ENCODE data around the gene RFFL. TPM values are rescaled to one million over a fixed set of nuclear protein-coding genes. Genes with fewer than 3 reads are reported as not detected.

Gene RFFL
- total RNA-seq, 1 donor from 2014 or later: 22.9 TPM

GRCh38 chr17:35019386-35020179, 43.9 kb downstream of the RFFL start:
- TF ChIP-seq, protein P1, sequence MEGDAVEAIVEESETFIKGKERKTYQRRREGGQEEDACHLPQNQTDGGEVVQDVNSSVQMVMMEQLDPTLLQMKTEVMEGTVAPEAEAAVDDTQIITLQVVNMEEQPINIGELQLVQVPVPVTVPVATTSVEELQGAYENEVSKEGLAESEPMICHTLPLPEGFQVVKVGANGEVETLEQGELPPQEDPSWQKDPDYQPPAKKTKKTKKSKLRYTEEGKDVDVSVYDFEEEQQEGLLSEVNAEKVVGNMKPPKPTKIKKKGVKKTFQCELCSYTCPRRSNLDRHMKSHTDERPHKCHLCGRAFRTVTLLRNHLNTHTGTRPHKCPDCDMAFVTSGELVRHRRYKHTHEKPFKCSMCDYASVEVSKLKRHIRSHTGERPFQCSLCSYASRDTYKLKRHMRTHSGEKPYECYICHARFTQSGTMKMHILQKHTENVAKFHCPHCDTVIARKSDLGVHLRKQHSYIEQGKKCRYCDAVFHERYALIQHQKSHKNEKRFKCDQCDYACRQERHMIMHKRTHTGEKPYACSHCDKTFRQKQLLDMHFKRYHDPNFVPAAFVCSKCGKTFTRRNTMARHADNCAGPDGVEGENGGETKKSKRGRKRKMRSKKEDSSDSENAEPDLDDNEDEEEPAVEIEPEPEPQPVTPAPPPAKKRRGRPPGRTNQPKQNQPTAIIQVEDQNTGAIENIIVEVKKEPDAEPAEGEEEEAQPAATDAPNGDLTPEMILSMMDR (IDR thresholded peaks at IDR 0.05): no peak
- no peak overlapping the region for H3K4me3 Mint-ChIP-seq (ENCODE audit: unreplicated experiment)
- no peak overlapping the region for H3K27ac Mint-ChIP-seq (ENCODE audit: unreplicated experiment)
- no peaks in the 10 kb centered on the region for H3K9me3 Mint-ChIP-seq (ENCODE audit: unreplicated experiment)
- H3K4me1 Mint-ChIP-seq (ENCODE audit: unreplicated experiment): peaks cover 31% of the 10 kb centered on the region
- no peaks in the 10 kb centered on the region for H3K27me3 Mint-ChIP-seq (ENCODE audit: unreplicated experiment)
- no peak for DNase-seq (ENCODE audit: extremely low spot score, unreplicated experiment)
- H3K36me3 Mint-ChIP-seq (ENCODE audit: unreplicated experiment): peaks cover 30% of the 10 kb centered on the region

- H3K4me1 Mint-ChIP-seq (ENCODE audit: unreplicated experiment): peaks cover 30% of the 10 kb centered on the region
- no peaks in the 10 kb centered on the region for H3K27me3 Mint-ChIP-seq (ENCODE audit: unreplicated experiment)
- H3K27ac Mint-ChIP-seq (ENCODE audit: unreplicated experiment): no peak overlapping the region
- TF ChIP-seq, protein P1 (IDR thresholded peaks at IDR 0.05): no peak
- H3K9me3 Mint-ChIP-seq (ENCODE audit: unreplicated experiment): no peaks in the 10 kb centered on the region
- no peak overlapping the region for H3K4me3 Mint-ChIP-seq (ENCODE audit: unreplicated experiment)
- H3K36me3 Mint-ChIP-seq (ENCODE audit: unreplicated experiment): peaks cover 30% of the 10 kb centered on the region
- no peak for DNase-seq (ENCODE audit: extremely low spot score, unreplicated experiment)
Measured at GRCh38 chr17:35018814-35019213, 44.7 kb downstream of the RFFL start.

GRCh38 chr17:35017021-35017420, 46.5 kb downstream of the RFFL start:
- Mint-ChIP-seq H3K4me1 (ENCODE audit: unreplicated experiment) (peaks cover 12% of the 10 kb centered on the region), H3K9me3 (ENCODE audit: unreplicated experiment) (no peaks in the 10 kb centered on the region), H3K4me3 (ENCODE audit: unreplicated experiment) (no peak overlapping the region), H3K27ac (ENCODE audit: unreplicated experiment) (no peak overlapping the region), H3K36me3 (ENCODE audit: unreplicated experiment) (peaks cover 30% of the 10 kb centered on the region), H3K27me3 (ENCODE audit: unreplicated experiment) (no peaks in the 10 kb centered on the region)
- TF ChIP-seq, protein P1 (IDR thresholded peaks at IDR 0.05): no peak
- no peak for DNase-seq (ENCODE audit: extremely low spot score, unreplicated experiment)

DNA sequence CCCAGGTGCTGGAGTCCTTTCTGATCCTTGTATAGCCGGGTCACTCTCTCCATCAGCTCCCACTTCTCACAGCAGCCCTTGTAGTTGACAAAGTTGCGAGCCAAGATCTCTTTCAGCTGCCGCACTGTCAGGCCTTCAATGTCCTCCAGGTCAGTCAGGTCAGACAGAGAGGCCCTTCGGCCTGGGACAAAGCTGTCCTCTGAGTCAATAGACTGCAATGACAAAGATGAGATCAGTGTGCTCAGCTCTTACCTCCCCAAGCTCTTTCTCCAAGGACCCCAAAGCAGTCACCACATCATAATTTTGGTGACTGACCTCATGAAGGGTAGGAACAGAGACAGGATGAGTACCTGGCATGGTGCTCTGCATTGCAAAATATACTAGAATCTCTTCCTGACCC, 47.1 kb downstream of the RFFL start:
- TF ChIP-seq, protein P1 (IDR thresholded peaks at IDR 0.05): no peak
- no peaks in the 10 kb centered on the region for H3K27me3 Mint-ChIP-seq (ENCODE audit: unreplicated experiment)
- H3K9me3 Mint-ChIP-seq (ENCODE audit: unreplicated experiment): no peaks in the 10 kb centered on the region
- DNase-seq (ENCODE audit: extremely low spot score, unreplicated experiment): no peak
- H3K27ac Mint-ChIP-seq (ENCODE audit: unreplicated experiment): no peak overlapping the region
- H3K36me3 Mint-ChIP-seq (ENCODE audit: unreplicated experiment): peaks cover 30% of the 10 kb centered on the region
- no peak overlapping the region for H3K4me3 Mint-ChIP-seq (ENCODE audit: unreplicated experiment)
- H3K4me1 Mint-ChIP-seq (ENCODE audit: unreplicated experiment): peaks cover 9% of the 10 kb centered on the region

GRCh38 chr17:35011671-35012216, 51.8 kb downstream of the RFFL start:
- no peak for DNase-seq (ENCODE audit: extremely low spot score, unreplicated experiment)
- peaks cover 37% of the 10 kb centered on the region for H3K36me3 Mint-ChIP-seq (ENCODE audit: unreplicated experiment)
- H3K9me3 Mint-ChIP-seq (ENCODE audit: unreplicated experiment): no peaks in the 10 kb centered on the region
- TF ChIP-seq, protein P1 (IDR thresholded peaks at IDR 0.05): no peak
- H3K4me3 Mint-ChIP-seq (ENCODE audit: unreplicated experiment): no peak overlapping the region
- peaks cover 4% of the 10 kb centered on the region for H3K4me1 Mint-ChIP-seq (ENCODE audit: unreplicated experiment)
- H3K27ac Mint-ChIP-seq (ENCODE audit: unreplicated experiment): peak overlapping the region; percentile 8
- no peaks in the 10 kb centered on the region for H3K27me3 Mint-ChIP-seq (ENCODE audit: unreplicated experiment)

All from osteocyte (in vitro differentiated cells).